ENCODE results near the gene CIRBP.

DNA sequence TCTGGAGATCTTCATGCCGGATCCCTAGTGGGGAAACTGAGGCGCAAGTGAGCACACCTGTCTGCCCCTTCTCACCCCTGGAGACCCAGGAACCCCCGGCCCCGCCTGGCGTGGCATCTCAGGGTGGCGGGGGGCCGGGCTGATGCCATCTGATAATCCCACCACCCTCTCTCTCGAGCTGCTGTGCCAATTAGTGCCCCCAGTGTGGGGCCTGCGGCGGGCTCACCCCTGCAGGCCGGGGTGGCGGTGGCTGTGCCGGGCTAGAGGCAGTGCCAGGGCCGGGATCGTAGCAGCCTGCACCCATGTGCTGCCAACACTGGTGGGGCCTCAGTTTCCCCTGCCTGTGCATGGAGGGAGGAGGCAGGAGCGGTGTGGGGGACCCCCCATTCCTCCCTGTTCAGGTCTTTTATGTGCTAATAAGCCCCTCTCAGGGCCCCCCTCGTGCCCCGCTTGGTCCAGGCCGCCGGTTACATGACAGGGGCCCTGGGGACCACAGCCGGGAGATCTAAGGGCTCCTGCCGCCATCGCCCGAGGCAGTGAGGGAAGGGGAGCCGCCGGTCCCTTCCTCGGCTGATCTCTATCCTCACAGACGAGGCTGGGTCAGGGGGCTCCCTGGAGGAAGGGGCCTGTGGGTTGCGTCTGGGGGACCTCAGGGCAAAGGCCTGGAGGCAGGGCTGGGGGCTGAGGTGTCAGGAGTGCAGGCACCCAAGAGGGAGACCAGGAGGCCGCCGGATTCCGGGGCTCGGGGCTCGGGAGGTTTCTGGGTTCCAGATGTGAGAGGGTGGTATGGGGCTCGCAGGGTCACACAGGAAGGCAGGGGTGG lies 24.9 kb downstream of the CIRBP start:
- TF ChIP-seq, protein P1, sequence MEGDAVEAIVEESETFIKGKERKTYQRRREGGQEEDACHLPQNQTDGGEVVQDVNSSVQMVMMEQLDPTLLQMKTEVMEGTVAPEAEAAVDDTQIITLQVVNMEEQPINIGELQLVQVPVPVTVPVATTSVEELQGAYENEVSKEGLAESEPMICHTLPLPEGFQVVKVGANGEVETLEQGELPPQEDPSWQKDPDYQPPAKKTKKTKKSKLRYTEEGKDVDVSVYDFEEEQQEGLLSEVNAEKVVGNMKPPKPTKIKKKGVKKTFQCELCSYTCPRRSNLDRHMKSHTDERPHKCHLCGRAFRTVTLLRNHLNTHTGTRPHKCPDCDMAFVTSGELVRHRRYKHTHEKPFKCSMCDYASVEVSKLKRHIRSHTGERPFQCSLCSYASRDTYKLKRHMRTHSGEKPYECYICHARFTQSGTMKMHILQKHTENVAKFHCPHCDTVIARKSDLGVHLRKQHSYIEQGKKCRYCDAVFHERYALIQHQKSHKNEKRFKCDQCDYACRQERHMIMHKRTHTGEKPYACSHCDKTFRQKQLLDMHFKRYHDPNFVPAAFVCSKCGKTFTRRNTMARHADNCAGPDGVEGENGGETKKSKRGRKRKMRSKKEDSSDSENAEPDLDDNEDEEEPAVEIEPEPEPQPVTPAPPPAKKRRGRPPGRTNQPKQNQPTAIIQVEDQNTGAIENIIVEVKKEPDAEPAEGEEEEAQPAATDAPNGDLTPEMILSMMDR (IDR thresholded peaks at IDR 0.05; ENCODE audit: low read depth, low read length) = no peak
- TF ChIP-seq POLR2A (IDR thresholded peaks at IDR 0.05; ENCODE audit: extremely low read depth, insufficient read length) = no peak
